ENCODE measurements around the gene CFAP299.
"Not testable (repeated sequence)": the region's sequence is repeated elsewhere in the genome, so short reads cannot be mapped to it uniquely, and the experiment has no call there.

The CFAP299 gene

DNA sequence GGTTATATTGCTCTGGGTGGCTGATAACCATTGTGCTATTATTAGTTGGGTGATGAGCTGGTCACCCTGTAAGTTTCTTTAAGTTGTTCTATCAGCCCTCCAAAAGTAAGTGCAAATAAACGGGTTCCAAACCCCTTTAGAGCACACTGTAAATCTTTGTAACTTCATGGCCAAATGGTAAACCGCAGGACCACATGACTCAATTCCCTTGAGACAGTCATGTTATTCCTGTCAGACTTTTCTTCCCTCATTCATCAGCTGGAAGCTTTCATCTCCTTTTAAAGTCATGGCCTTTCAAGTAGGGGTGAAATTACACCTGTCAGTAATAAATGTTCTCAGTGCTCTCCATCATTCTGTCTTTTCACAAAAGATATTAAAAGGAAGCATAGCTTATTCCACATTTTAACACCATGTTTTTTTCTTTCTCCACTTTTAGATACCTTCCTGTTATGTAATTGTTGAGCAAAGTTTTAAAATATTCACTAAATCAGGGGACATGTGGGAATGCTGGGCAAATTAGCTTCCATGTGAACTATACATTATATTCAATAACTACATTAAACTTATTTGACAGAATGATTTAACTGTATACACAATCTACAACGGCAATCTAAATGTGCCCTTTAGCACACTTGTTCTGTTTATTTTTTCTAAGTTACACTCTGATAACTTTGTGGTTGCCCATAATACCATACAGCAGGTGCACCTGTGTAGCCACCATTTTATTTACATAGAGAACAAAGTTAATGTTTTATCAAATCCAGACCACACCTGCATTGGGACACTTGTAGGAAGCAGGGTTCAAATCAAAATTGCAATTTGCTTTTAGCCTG is 275.5 kb downstream of the CFAP299 start:
- Histone ChIP-seq H3K27me3 (ENCODE audit: control insufficient read depth, insufficient read depth, low read length) (no peaks in the 10 kb centered on the region), H3K4me3 (ENCODE audit: low read length) (no peak overlapping the region), H3K36me3 (ENCODE audit: control insufficient read depth, insufficient read depth, low read length) (no peaks in the 10 kb centered on the region), H3K9ac (ENCODE audit: low read length) (no peak overlapping the region), H3K27ac (ENCODE audit: low read depth, low read length) (no peak overlapping the region), H3K4me1 (ENCODE audit: control insufficient read depth, insufficient read depth, low read length) (peaks cover 10% of the 10 kb centered on the region)

DNA sequence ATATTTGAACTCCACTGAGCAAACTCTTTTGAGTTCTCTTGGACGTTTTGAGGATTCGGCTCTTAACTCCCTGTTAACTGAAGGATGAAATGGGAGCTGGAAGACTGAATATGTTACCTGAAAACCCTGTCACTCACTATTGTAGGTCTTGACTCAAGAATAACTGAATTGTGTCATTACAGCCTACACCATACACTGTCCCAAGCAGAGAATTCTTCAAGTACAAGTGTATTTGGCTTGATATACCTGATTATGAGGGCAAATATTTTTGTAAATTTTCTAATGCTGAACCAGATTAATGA is 276.1 kb downstream of the CFAP299 start:
- no peak overlapping the region for H3K27ac ChIP-seq (ENCODE audit: low read depth, low read length)
- H3K36me3 ChIP-seq (ENCODE audit: control insufficient read depth, insufficient read depth, low read length): no peaks in the 10 kb centered on the region
- H3K9ac ChIP-seq (ENCODE audit: low read length): no peak overlapping the region
- peaks cover 10% of the 10 kb centered on the region for H3K4me1 ChIP-seq (ENCODE audit: control insufficient read depth, insufficient read depth, low read length)
- H3K27me3 ChIP-seq (ENCODE audit: control insufficient read depth, insufficient read depth, low read length): no peaks in the 10 kb centered on the region
- no peak overlapping the region for H3K4me3 ChIP-seq (ENCODE audit: low read length)

DNA sequence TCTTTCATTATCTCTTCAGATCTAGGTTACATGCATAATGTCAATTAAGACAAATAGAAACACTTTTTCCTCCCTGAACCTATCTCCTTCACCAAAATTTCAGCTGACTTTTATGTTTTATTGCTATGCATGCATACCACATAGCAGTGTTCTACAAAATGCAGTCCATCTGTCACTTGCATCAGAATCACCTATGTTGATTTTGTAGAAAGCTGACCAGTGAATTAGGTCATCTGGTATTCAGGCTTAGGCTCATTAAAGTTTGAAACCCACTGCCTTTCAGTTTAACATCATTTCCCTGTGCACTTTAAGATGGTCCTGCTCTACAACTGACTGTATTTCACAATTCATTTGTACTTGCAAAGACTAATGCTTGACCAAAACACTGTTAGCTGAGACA is 277.9 kb downstream of the CFAP299 start:
- Histone ChIP-seq H3K4me1 (ENCODE audit: control insufficient read depth, insufficient read depth, low read length) (peaks cover 8% of the 10 kb centered on the region), H3K9ac (ENCODE audit: low read length) (no peak overlapping the region), H3K36me3 (ENCODE audit: control insufficient read depth, insufficient read depth, low read length) (no peaks in the 10 kb centered on the region), H3K27me3 (ENCODE audit: control insufficient read depth, insufficient read depth, low read length) (no peaks in the 10 kb centered on the region), H3K27ac (ENCODE audit: low read depth, low read length) (no peak overlapping the region), H3K4me3 (ENCODE audit: low read length) (no peak overlapping the region)

DNA sequence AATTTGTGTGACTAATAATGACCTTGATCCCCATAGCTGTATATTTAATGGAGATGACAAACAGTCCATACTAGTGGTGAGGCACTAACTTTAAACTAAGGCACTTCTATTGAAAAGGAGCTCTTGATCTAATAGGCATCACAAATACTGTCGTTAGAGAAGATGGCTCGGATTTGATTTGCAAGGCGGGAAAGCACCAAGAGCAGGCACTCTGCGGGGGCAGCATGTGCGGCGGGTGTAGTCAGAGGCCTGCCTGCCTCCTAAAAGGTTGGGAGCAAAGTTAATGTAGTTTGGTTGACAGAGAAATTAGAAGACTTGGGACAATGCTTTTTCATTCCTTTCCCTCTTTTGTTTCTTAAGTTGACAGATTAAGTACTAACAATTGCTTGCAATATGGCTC is 278.8 kb downstream of the CFAP299 start:
- H3K27me3 ChIP-seq (ENCODE audit: control insufficient read depth, insufficient read depth, low read length): no peaks in the 10 kb centered on the region
- H3K9ac ChIP-seq (ENCODE audit: low read length): no peak overlapping the region
- no peaks in the 10 kb centered on the region for H3K36me3 ChIP-seq (ENCODE audit: control insufficient read depth, insufficient read depth, low read length)
- no peak overlapping the region for H3K27ac ChIP-seq (ENCODE audit: low read depth, low read length)
- H3K4me1 ChIP-seq (ENCODE audit: control insufficient read depth, insufficient read depth, low read length): no peaks in the 10 kb centered on the region
- no peak overlapping the region for H3K4me3 ChIP-seq (ENCODE audit: low read length)

- no peak overlapping the region for H3K9ac ChIP-seq (ENCODE audit: low read length)
- H3K36me3 ChIP-seq (ENCODE audit: control insufficient read depth, insufficient read depth, low read length): no peaks in the 10 kb centered on the region
- no peak overlapping the region for H3K4me3 ChIP-seq (ENCODE audit: low read length)
- H3K27me3 ChIP-seq (ENCODE audit: control insufficient read depth, insufficient read depth, low read length): no peaks in the 10 kb centered on the region
- no peaks in the 10 kb centered on the region for H3K4me1 ChIP-seq (ENCODE audit: control insufficient read depth, insufficient read depth, low read length)
- no peak overlapping the region for H3K27ac ChIP-seq (ENCODE audit: low read depth, low read length)
Measured at GRCh38 chr4:80615099-80615498, 279.6 kb downstream of the CFAP299 start.

DNA sequence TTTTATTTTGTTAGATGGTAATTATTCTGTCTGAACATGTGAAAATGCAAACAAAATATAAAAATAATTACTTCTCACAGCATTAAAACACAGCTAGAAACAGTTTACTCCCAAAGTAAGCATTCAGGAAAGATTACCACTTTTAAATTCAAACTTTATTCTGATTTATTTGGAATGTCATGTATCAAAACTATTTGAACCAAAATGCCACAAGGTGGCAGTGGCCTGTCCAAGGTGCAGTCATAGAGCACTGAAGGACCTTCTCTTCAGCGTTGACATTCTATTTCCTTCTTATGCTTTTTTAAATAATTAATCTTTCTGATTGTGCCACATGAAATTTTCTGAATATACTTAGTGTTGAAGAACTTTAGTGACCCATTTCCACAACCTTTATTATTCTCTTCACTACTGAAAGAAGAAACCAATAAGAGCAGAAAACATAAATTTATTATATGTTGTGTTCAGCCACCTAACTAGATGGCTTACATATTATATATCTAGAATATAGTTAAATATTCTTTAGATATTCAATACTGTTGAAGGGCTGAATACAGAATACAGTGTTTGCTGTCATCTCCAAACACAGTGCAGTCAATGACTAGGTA is 283.6 kb downstream of the CFAP299 start:
- Histone ChIP-seq H3K27me3 (ENCODE audit: control insufficient read depth, insufficient read depth, low read length) (no peaks in the 10 kb centered on the region), H3K27ac (ENCODE audit: low read depth, low read length) (no peak overlapping the region), H3K4me3 (ENCODE audit: low read length) (no peak overlapping the region), H3K36me3 (ENCODE audit: control insufficient read depth, insufficient read depth, low read length) (no peaks in the 10 kb centered on the region), H3K9ac (ENCODE audit: low read length) (no peak overlapping the region), H3K4me1 (ENCODE audit: control insufficient read depth, insufficient read depth, low read length) (no peaks in the 10 kb centered on the region)

GRCh38 chr4:80631861-80632260 is 296.3 kb downstream of the CFAP299 start:
- Histone ChIP-seq H3K9ac (ENCODE audit: low read length) (no peak overlapping the region), H3K27me3 (ENCODE audit: control insufficient read depth, insufficient read depth, low read length) (no peaks in the 10 kb centered on the region), H3K4me1 (ENCODE audit: control insufficient read depth, insufficient read depth, low read length) (no peaks in the 10 kb centered on the region), H3K36me3 (ENCODE audit: control insufficient read depth, insufficient read depth, low read length) (no peaks in the 10 kb centered on the region), H3K4me3 (ENCODE audit: low read length) (no peak overlapping the region), H3K27ac (ENCODE audit: low read depth, low read length) (no peak overlapping the region)

GRCh38 chr4:80637190-80637589 is 301.7 kb downstream of the CFAP299 start:
- Histone ChIP-seq H3K4me1 (ENCODE audit: control insufficient read depth, insufficient read depth, low read length) (no peaks in the 10 kb centered on the region), H3K27me3 (ENCODE audit: control insufficient read depth, insufficient read depth, low read length) (no peaks in the 10 kb centered on the region), H3K9ac (ENCODE audit: low read length) (no peak overlapping the region), H3K27ac (ENCODE audit: low read depth, low read length) (no peak overlapping the region), H3K36me3 (ENCODE audit: control insufficient read depth, insufficient read depth, low read length) (no peaks in the 10 kb centered on the region), H3K4me3 (ENCODE audit: low read length) (no peak overlapping the region)

DNA sequence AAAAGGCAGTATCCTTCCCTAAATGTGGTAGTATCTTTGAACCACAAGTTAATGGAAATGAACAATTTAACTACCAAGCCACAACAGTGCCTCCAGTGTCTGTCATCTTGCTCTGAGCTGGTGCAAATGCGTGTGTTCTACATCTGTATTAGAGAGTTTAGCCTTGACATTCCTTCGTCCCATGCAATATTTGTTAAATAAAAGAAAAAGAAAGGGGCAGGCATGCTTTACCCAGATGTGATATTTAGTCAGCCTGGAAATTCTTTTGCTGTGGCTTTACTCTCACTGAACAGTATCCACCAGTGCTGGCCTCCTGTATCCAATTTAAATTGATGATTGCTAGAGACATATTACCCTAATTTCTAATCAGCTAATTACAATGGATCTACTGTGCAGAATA is 310.5 kb downstream of the CFAP299 start:
- H3K27ac ChIP-seq (ENCODE audit: low read depth, low read length): no peak overlapping the region
- no peaks in the 10 kb centered on the region for H3K27me3 ChIP-seq (ENCODE audit: control insufficient read depth, insufficient read depth, low read length)
- no peaks in the 10 kb centered on the region for H3K36me3 ChIP-seq (ENCODE audit: control insufficient read depth, insufficient read depth, low read length)
- no peak overlapping the region for H3K9ac ChIP-seq (ENCODE audit: low read length)
- no peaks in the 10 kb centered on the region for H3K4me1 ChIP-seq (ENCODE audit: control insufficient read depth, insufficient read depth, low read length)
- H3K4me3 ChIP-seq (ENCODE audit: low read length): no peak overlapping the region

GRCh38 chr4:80655662-80656061 is 320.1 kb downstream of the CFAP299 start:
- Histone ChIP-seq H3K27ac (ENCODE audit: low read depth, low read length) (no peak overlapping the region), H3K27me3 (ENCODE audit: control insufficient read depth, insufficient read depth, low read length) (no peaks in the 10 kb centered on the region), H3K4me1 (ENCODE audit: control insufficient read depth, insufficient read depth, low read length) (no peaks in the 10 kb centered on the region), H3K36me3 (ENCODE audit: control insufficient read depth, insufficient read depth, low read length) (no peaks in the 10 kb centered on the region), H3K9ac (ENCODE audit: low read length) (no peak overlapping the region), H3K4me3 (ENCODE audit: low read length) (no peak overlapping the region)

- not testable (repeated sequence) for H3K4me1 ChIP-seq (ENCODE audit: control insufficient read depth, insufficient read depth, low read length); H3K36me3 ChIP-seq (ENCODE audit: control insufficient read depth, insufficient read depth, low read length); H3K9ac ChIP-seq (ENCODE audit: low read length); H3K27me3 ChIP-seq (ENCODE audit: control insufficient read depth, insufficient read depth, low read length); H3K4me3 ChIP-seq (ENCODE audit: low read length); H3K27ac ChIP-seq (ENCODE audit: low read depth, low read length)
Measured at GRCh38 chr4:80670118-80670517, 334.6 kb downstream of the CFAP299 start.

GRCh38 chr4:80678413-80678812 is 342.9 kb downstream of the CFAP299 start:
- Histone ChIP-seq H3K9ac (ENCODE audit: low read length) (no peak overlapping the region), H3K27me3 (ENCODE audit: control insufficient read depth, insufficient read depth, low read length) (no peaks in the 10 kb centered on the region), H3K4me3 (ENCODE audit: low read length) (no peak overlapping the region), H3K36me3 (ENCODE audit: control insufficient read depth, insufficient read depth, low read length) (peaks cover 2% of the 10 kb centered on the region), H3K27ac (ENCODE audit: low read depth, low read length) (no peak overlapping the region), H3K4me1 (ENCODE audit: control insufficient read depth, insufficient read depth, low read length) (no peaks in the 10 kb centered on the region)

GRCh38 chr4:80680934-80681333 is 345.4 kb downstream of the CFAP299 start:
- H3K36me3 ChIP-seq (ENCODE audit: control insufficient read depth, insufficient read depth, low read length): peaks cover 2% of the 10 kb centered on the region
- H3K4me3 ChIP-seq (ENCODE audit: low read length): no peak overlapping the region
- no peaks in the 10 kb centered on the region for H3K27me3 ChIP-seq (ENCODE audit: control insufficient read depth, insufficient read depth, low read length)
- no peak overlapping the region for H3K27ac ChIP-seq (ENCODE audit: low read depth, low read length)
- no peak overlapping the region for H3K9ac ChIP-seq (ENCODE audit: low read length)
- H3K4me1 ChIP-seq (ENCODE audit: control insufficient read depth, insufficient read depth, low read length): no peaks in the 10 kb centered on the region
